IMR-90 (cell line): ENCODE measurements around the gene KIAA1328.

Experiments
- CTCF ChIP-seq: conservative IDR thresholded peaks from 2 replicates; pipeline ENCODE4 v1.5.1; 2012; ENCODE audit warnings: mild to moderate bottlenecking, low read depth, low read length, improper control_type of control experiment
- POLR2A ChIP-seq: IDR thresholded peaks from 2 replicates; pipeline ENCODE4 v1.6.1; 2012; ENCODE audit warnings: mild to moderate bottlenecking, low read depth, low read length

GRCh38 chr18:36963464-36963863, 134.5 kb downstream of the KIAA1328 start:
- no peak for TF ChIP-seq CTCF
- TF ChIP-seq POLR2A = no peak
